NCI-H2107 (cell line): ENCODE data around the gene GAB3.

Experiments used
- DNase-seq: peaks from one replicate; lab custom pipeline; 2025; lab: John Stamatoyannopoulos, UW

The GAB3 gene, protein sequence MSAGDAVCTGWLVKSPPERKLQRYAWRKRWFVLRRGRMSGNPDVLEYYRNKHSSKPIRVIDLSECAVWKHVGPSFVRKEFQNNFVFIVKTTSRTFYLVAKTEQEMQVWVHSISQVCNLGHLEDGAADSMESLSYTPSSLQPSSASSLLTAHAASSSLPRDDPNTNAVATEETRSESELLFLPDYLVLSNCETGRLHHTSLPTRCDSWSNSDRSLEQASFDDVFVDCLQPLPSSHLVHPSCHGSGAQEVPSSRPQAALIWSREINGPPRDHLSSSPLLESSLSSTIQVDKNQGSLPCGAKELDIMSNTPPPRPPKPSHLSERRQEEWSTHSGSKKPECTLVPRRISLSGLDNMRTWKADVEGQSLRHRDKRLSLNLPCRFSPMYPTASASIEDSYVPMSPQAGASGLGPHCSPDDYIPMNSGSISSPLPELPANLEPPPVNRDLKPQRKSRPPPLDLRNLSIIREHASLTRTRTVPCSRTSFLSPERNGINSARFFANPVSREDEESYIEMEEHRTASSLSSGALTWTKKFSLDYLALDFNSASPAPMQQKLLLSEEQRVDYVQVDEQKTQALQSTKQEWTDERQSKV

GRCh38 chrX:154750301-154751202, at the start of gene GAB3:
TSS of gene GAB3 (minus strand) at chrX:154751077. CDS start at chrX:154751025, 52 bp downstream.
- DNase-seq, result no peak

- no peak for DNase-seq
These were observed 48.9 kb upstream of the GAB3 start for GRCh38 chrX:154799556-154800348.

DNA sequence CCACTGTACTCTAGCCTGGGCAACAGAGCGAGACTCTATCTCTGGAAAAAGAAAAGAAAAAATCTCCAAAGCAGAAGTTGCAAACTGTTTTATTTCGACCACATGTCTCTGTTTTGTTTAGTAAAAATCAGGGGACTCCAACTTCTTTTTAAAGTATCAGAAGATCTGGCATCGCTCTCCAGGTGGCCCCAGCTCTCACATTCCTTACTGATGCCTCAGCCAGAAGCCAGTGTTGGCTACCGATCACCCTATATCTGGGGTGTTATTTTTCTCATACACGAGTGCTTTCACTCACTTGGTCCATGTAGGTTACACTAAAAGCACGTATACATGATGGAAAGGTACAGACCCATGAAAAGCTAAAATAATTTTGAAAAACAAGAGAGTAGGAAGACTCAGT, 46.1 kb upstream of the GAB3 start:
- DNase-seq, result no peak

- DNase-seq, result no peak
These were observed 44.1 kb upstream of the GAB3 start for GRCh38 chrX:154795016-154795415.

DNA sequence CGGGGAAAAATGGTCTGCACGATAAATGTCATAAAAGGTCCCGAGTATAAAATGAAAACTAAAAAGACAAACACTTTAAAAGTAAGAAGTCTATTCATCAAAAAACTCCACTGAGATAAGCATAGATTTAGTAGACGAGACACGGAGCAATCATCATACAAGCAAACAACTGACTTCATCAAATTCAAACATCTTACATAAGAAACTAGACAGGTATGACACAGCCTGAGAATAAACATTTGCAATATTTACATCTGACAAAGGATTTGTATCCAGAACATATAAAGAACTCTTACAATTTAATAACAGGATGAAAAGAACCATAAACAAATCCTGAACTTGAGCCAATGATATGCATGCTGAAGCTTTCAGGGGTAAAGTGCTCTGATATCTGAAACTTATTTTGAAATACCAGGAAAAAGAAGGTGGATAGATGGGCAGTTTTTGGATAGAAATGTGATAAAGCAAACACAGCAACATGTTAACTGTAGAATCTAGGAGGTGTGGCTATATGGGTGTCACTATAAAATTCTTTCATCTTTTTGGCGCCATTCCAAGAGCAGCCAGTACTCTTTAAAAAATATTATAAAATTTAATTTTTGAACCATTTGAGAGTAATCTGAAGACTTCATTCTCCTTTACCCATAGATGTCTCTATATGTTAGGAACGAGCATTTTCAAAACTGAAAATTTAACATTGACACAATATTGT, 42.4 kb upstream of the GAB3 start:
- DNase-seq, result no peak

GRCh38 chrX:154791939-154792338, 41.1 kb upstream of the GAB3 start:
- DNase-seq, result no peak

DNA sequence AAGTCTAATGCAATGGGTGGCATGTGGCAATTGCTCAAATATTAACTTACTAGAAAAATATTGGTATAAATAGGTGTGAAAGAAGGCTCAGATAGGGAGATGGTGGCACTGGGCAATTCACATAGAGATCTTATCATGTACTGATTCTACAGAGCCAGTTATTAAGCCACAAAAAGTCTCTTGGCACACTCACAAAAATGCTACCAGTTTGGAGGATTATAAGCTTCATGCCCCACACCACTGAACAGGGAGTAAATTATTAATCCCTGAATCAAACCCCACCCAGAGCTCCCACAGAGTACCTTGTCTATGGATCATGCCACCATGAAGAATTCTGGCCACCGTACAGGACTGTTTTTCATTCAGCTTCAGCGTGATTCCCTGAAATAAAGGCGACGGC, 40.6 kb upstream of the GAB3 start:
- DNase-seq, result no peak

DNA sequence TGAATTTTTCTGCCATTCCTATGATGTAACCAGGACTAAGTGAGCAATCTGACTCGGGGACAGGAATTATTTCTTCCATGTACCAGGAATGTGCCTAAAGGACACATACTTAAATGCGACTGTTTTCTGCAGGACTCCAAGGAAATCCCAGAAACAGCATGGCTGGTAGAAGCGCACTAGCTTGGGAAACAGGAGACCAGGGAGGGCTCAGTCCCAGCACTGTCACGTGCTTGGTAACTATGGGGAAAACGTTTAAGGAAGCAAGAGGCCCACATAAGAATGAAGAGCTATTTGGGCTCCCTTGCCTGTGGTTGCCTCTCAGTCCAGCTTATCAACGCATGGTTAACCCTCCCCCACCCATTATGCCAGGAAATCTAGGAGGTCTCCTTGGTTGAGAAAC, 34.8 kb upstream of the GAB3 start:
- DNase-seq, result no peak

- no peak for DNase-seq
These were observed 33.5 kb upstream of the GAB3 start for GRCh38 chrX:154784149-154784995.

- DNase-seq, result no peak
These were observed 30.1 kb upstream of the GAB3 start for GRCh38 chrX:154780968-154781367.

DNA sequence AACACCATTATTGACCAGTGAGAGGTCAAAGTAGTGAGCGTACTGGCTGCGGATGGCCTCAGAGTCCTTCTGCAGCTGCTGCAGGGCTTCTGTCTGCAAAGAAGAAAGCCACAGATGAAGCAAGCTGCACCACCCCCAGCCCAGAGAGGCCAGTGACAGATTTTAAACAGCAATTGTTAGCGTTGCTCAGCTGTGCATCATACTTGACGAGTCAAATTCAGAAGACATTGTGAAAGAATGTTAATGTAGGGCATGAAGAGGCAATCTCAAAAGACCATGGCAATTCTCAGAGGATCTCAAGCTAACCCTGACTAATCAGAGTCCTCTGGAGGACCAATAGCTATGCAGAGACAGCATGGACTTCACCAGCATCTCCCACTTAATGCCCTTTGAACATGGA, 28.4 kb upstream of the GAB3 start:
- no peak for DNase-seq

DNA sequence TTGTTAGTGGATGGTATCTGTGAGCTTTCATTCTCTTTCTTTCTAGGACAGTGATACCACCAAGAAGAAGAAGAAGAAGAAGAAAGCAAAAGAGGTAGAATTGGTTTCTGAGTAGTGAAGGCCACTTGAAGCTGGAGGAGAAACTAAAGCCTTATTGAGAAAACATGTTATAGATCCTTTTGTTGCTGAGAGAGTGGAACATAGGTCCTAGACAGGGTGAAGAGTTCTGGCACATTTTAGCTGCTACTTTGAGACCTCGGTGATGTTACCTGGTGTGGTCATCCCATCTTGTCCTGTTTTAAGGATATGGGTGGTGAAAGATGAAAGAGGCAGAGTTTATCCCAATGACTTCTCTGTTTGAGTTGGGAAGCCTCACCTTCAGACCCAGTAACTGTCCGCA, 25.9 kb upstream of the GAB3 start:
- no peak for DNase-seq

- DNase-seq, result no peak
These were observed 24.8 kb upstream of the GAB3 start for GRCh38 chrX:154775419-154776349.

GRCh38 chrX:154774622-154775021, 23.7 kb upstream of the GAB3 start:
- no peak for DNase-seq

DNA sequence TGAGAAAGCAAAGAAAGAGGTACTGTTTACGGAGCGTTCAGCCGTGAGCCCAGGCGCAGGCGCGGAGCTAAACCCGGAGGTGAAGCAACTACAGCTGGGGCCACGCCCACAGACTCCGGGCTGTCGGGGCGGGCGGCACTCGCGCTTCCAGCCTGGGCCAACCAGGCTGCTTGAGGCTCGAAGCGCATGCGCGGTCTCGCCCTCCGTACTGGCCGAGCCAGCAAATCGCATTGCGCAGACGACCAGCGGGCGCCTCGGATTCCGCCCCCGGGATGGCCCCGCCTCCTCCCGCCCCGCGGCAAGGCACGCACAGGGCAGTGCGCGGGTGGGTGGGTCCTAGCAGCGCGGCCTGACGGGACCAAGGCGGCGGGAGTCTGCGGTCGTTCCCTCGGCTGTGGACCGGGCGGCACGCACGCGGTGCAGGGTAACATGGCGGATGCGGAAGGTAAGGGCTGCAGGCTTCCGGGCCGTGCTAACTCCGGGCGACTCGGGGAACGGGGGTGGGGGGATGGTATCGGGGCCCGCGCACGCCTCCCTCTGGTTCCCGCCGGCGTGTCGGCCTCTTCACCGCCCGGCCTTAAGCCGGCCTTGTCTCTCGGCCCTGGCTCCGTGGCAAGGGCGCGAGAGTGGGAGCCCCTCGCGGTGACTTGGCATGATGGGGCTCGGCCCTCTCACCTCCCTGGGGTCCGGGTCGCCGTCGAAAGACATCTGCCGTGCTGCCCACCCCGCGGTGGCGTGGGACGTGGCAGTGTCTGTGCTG, 11.8 kb upstream of the GAB3 start, which contains the start of gene DKC1:
TSS of gene DKC1 (plus strand) at position 328 of the 760 bp plus-strand sequence. CDS start at position 430, 102 bp downstream.
- peak; percentile 97 for DNase-seq

- no peak for DNase-seq
These were observed 11.2 kb upstream of the GAB3 start for GRCh38 chrX:154761977-154762536.

- DNase-seq, result no peak
These were observed 7.8 kb upstream of the GAB3 start for GRCh38 chrX:154758696-154759095.
